Measurements from ENCODE around the gene TTLL7. TPM values are rescaled to one million over a fixed set of nuclear protein-coding genes. Genes with fewer than 3 reads are reported as not detected.

TTLL7 gene
- total RNA-seq: 0.59 TPM
- under 1 TPM in 1 of 4 donors, not detected in 3; 0.14 TPM for polyA plus RNA-seq

GRCh38 chr1:83998498-83999315 is at the start of gene TTLL7:
Gene TTLL7, minus strand, starts transcription at chr1:83999132. Its CDS starts 46,921 bp downstream, at chr1:83952211.
- H3K9me3 Mint-ChIP-seq: peaks cover 0 to 4% (median 0%) of the 10 kb centered on the region in 7 donors
- H3K27ac ChIP-seq (ENCODE audit: insufficient read depth, low read length, poor library complexity, severe bottlenecking): no peak within 1 kb of the TSS
- H3K4me1 Mint-ChIP-seq: peaks cover 5 to 15% (median 11%) of the 10 kb centered on the region in 4 donors
- peaks cover 10% of the 10 kb centered on the region for H3K4me1 ChIP-seq (ENCODE audit: control insufficient read depth, insufficient read depth, low read length, poor library complexity, severe bottlenecking)
- H3K27me3 ChIP-seq (ENCODE audit: control insufficient read depth, insufficient read depth, low read length): peaks cover 42% of the 10 kb centered on the region
- peaks cover 75% of the 10 kb centered on the region for H3K27me3 Mint-ChIP-seq
- H3K27ac Mint-ChIP-seq: no peak within 1 kb of the TSS
- peak in 2 of 3 donors; percentile 11 to 32 for DNase-seq
- ATAC-seq (ENCODE audit: low read depth in 2 of 2): peak; percentile 39 to 55
- H3K36me3 Mint-ChIP-seq: no peaks in the 10 kb centered on the region
- no peaks in the 10 kb centered on the region for H3K9me3 ChIP-seq (ENCODE audit: control insufficient read depth in 2 of 2, low read length in 2 of 2)
- H3K4me3 Mint-ChIP-seq: peak within 1 kb of the TSS; percentile 68 to 85 (median 76)
- H3K4me3 ChIP-seq (ENCODE audit: low read depth, low read length): peak within 1 kb of the TSS; percentile 34
- no peaks in the 10 kb centered on the region for H3K36me3 ChIP-seq (ENCODE audit: control insufficient read depth, insufficient read depth, low read length)

GRCh38 chr1:84042461-84042860 is 43.5 kb upstream of the TTLL7 start:
- Histone ChIP-seq H3K4me3 (ENCODE audit: low read depth, low read length) (no peak overlapping the region), H3K4me1 (ENCODE audit: control insufficient read depth, insufficient read depth, low read length, poor library complexity, severe bottlenecking) (no peaks in the 10 kb centered on the region), H3K9me3 (ENCODE audit: control insufficient read depth in 2 of 2, low read length in 2 of 2) (no peaks in the 10 kb centered on the region), H3K27me3 (ENCODE audit: control insufficient read depth, insufficient read depth, low read length) (no peaks in the 10 kb centered on the region), H3K27ac (ENCODE audit: insufficient read depth, low read length, poor library complexity, severe bottlenecking) (no peak overlapping the region), H3K36me3 (ENCODE audit: control insufficient read depth, insufficient read depth, low read length) (no peaks in the 10 kb centered on the region)
- H3K27me3 Mint-ChIP-seq: no peaks in the 10 kb centered on the region
- H3K9me3 Mint-ChIP-seq: peaks cover 0 to 3% (median 0%) of the 10 kb centered on the region in 7 donors
- H3K36me3 Mint-ChIP-seq: no peaks in the 10 kb centered on the region
- no peak overlapping the region for H3K4me3 Mint-ChIP-seq
- DNase-seq (no peak), ATAC-seq (ENCODE audit: low read depth in 2 of 2) (no peak)
- no peaks in the 10 kb centered on the region for H3K4me1 Mint-ChIP-seq
- H3K27ac Mint-ChIP-seq: no peak overlapping the region

- no peak overlapping the region for H3K27ac ChIP-seq (ENCODE audit: insufficient read depth, low read length, poor library complexity, severe bottlenecking)
- Mint-ChIP-seq H3K27me3 (peaks cover 5% of the 10 kb centered on the region), H3K9me3 (no peaks in the 10 kb centered on the region), H3K4me1 (no peaks in the 10 kb centered on the region), H3K36me3 (no peaks in the 10 kb centered on the region), H3K4me3 (no peak overlapping the region), H3K27ac (no peak overlapping the region)
- H3K27me3 ChIP-seq (ENCODE audit: control insufficient read depth, insufficient read depth, low read length): peaks cover 2% of the 10 kb centered on the region
- H3K4me1 ChIP-seq (ENCODE audit: control insufficient read depth, insufficient read depth, low read length, poor library complexity, severe bottlenecking): no peaks in the 10 kb centered on the region
- ATAC-seq (ENCODE audit: low read depth in 2 of 2) (no peak), DNase-seq (no peak)
- no peaks in the 10 kb centered on the region for H3K9me3 ChIP-seq (ENCODE audit: control insufficient read depth in 2 of 2, low read length in 2 of 2)
- H3K4me3 ChIP-seq (ENCODE audit: low read depth, low read length): no peak overlapping the region
- no peaks in the 10 kb centered on the region for H3K36me3 ChIP-seq (ENCODE audit: control insufficient read depth, insufficient read depth, low read length)
Measured at GRCh38 chr1:84037758-84038611, 39.1 kb upstream of the TTLL7 start.

GRCh38 chr1:84031802-84032327 is 32.9 kb upstream of the TTLL7 start:
- no peaks in the 10 kb centered on the region for H3K36me3 ChIP-seq (ENCODE audit: control insufficient read depth, insufficient read depth, low read length)
- DNase-seq (no peak), ATAC-seq (ENCODE audit: low read depth in 2 of 2) (no peak)
- H3K27me3 ChIP-seq (ENCODE audit: control insufficient read depth, insufficient read depth, low read length): peaks cover 2% of the 10 kb centered on the region
- Mint-ChIP-seq H3K36me3 (no peaks in the 10 kb centered on the region), H3K27ac (no peak overlapping the region), H3K4me1 (no peaks in the 10 kb centered on the region), H3K9me3 (peaks cover 0 to 1% (median 0%) of the 10 kb centered on the region in 7 donors), H3K4me3 (no peak overlapping the region), H3K27me3 (peaks cover 5% of the 10 kb centered on the region)
- H3K4me1 ChIP-seq (ENCODE audit: control insufficient read depth, insufficient read depth, low read length, poor library complexity, severe bottlenecking): no peaks in the 10 kb centered on the region
- no peaks in the 10 kb centered on the region for H3K9me3 ChIP-seq (ENCODE audit: control insufficient read depth in 2 of 2, low read length in 2 of 2)
- H3K4me3 ChIP-seq (ENCODE audit: low read depth, low read length): no peak overlapping the region
- H3K27ac ChIP-seq (ENCODE audit: insufficient read depth, low read length, poor library complexity, severe bottlenecking): no peak overlapping the region

GRCh38 chr1:84027368-84027767 is 28.4 kb upstream of the TTLL7 start:
- no peak overlapping the region for H3K27ac Mint-ChIP-seq
- Histone ChIP-seq H3K36me3 (ENCODE audit: control insufficient read depth, insufficient read depth, low read length) (no peaks in the 10 kb centered on the region), H3K4me3 (ENCODE audit: low read depth, low read length) (no peak overlapping the region), H3K27ac (ENCODE audit: insufficient read depth, low read length, poor library complexity, severe bottlenecking) (no peak overlapping the region), H3K4me1 (ENCODE audit: control insufficient read depth, insufficient read depth, low read length, poor library complexity, severe bottlenecking) (no peaks in the 10 kb centered on the region), H3K9me3 (ENCODE audit: control insufficient read depth in 2 of 2, low read length in 2 of 2) (no peaks in the 10 kb centered on the region), H3K27me3 (ENCODE audit: control insufficient read depth, insufficient read depth, low read length) (no peaks in the 10 kb centered on the region)
- peaks cover 8% of the 10 kb centered on the region for H3K27me3 Mint-ChIP-seq
- H3K36me3 Mint-ChIP-seq: no peaks in the 10 kb centered on the region
- no peaks in the 10 kb centered on the region for H3K4me1 Mint-ChIP-seq
- H3K4me3 Mint-ChIP-seq: no peak overlapping the region
- ATAC-seq (ENCODE audit: low read depth in 2 of 2): no peak
- H3K9me3 Mint-ChIP-seq: peaks cover 0 to 6% (median 0%) of the 10 kb centered on the region in 7 donors
- DNase-seq: no peak

- no peaks in the 10 kb centered on the region for H3K36me3 ChIP-seq (ENCODE audit: control insufficient read depth, insufficient read depth, low read length)
- Mint-ChIP-seq H3K27ac (no peak overlapping the region), H3K36me3 (no peaks in the 10 kb centered on the region), H3K4me1 (no peaks in the 10 kb centered on the region), H3K9me3 (peaks cover 0 to 6% (median 0%) of the 10 kb centered on the region in 7 donors), H3K27me3 (peaks cover 8% of the 10 kb centered on the region), H3K4me3 (no peak overlapping the region)
- DNase-seq: no peak
- no peaks in the 10 kb centered on the region for H3K9me3 ChIP-seq (ENCODE audit: control insufficient read depth in 2 of 2, low read length in 2 of 2)
- H3K27me3 ChIP-seq (ENCODE audit: control insufficient read depth, insufficient read depth, low read length): no peaks in the 10 kb centered on the region
- H3K27ac ChIP-seq (ENCODE audit: insufficient read depth, low read length, poor library complexity, severe bottlenecking): no peak overlapping the region
- ATAC-seq (ENCODE audit: low read depth in 2 of 2): no peak
- no peaks in the 10 kb centered on the region for H3K4me1 ChIP-seq (ENCODE audit: control insufficient read depth, insufficient read depth, low read length, poor library complexity, severe bottlenecking)
- no peak overlapping the region for H3K4me3 ChIP-seq (ENCODE audit: low read depth, low read length)
Measured at GRCh38 chr1:84025966-84026365, 27.0 kb upstream of the TTLL7 start.

GRCh38 chr1:84021822-84022221 is 22.9 kb upstream of the TTLL7 start:
- Mint-ChIP-seq H3K4me1 (no peaks in the 10 kb centered on the region), H3K27me3 (peaks cover 13% of the 10 kb centered on the region), H3K4me3 (no peak overlapping the region), H3K9me3 (peaks cover 0 to 6% (median 0%) of the 10 kb centered on the region in 7 donors), H3K27ac (no peak overlapping the region), H3K36me3 (no peaks in the 10 kb centered on the region)
- Histone ChIP-seq H3K27ac (ENCODE audit: insufficient read depth, low read length, poor library complexity, severe bottlenecking) (no peak overlapping the region), H3K9me3 (ENCODE audit: control insufficient read depth in 2 of 2, low read length in 2 of 2) (no peaks in the 10 kb centered on the region), H3K36me3 (ENCODE audit: control insufficient read depth, insufficient read depth, low read length) (no peaks in the 10 kb centered on the region), H3K4me3 (ENCODE audit: low read depth, low read length) (no peak overlapping the region), H3K27me3 (ENCODE audit: control insufficient read depth, insufficient read depth, low read length) (peaks cover 4% of the 10 kb centered on the region), H3K4me1 (ENCODE audit: control insufficient read depth, insufficient read depth, low read length, poor library complexity, severe bottlenecking) (no peaks in the 10 kb centered on the region)
- DNase-seq (no peak), ATAC-seq (ENCODE audit: low read depth in 2 of 2) (no peak)
